ENCODE measurements around the gene EXOC3L1.

Gene EXOC3L1

DNA sequence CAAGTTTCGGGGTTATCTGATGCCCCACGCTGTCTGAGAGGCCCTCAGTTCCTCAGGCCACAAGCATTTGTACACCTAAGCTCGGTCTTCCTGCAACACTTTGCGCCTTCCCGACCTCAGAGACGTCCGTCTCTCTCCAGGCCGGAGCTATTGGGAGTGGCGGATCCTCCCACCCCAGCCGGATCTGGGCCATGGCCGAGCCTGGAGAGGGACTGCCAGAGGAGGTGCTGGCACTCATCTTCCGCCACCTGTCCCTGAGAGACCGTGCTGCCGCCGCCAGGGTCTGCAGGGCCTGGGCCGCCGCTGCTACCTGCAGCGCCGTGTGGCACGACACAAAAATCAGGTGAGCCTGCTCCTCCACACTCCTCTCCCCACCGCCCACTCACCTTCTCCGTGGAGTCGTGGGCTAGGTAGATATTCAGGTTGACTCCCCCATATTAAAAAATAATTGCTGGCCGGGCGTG, 28.3 kb downstream of the EXOC3L1 start:
- no peak for DNase-seq

DNA sequence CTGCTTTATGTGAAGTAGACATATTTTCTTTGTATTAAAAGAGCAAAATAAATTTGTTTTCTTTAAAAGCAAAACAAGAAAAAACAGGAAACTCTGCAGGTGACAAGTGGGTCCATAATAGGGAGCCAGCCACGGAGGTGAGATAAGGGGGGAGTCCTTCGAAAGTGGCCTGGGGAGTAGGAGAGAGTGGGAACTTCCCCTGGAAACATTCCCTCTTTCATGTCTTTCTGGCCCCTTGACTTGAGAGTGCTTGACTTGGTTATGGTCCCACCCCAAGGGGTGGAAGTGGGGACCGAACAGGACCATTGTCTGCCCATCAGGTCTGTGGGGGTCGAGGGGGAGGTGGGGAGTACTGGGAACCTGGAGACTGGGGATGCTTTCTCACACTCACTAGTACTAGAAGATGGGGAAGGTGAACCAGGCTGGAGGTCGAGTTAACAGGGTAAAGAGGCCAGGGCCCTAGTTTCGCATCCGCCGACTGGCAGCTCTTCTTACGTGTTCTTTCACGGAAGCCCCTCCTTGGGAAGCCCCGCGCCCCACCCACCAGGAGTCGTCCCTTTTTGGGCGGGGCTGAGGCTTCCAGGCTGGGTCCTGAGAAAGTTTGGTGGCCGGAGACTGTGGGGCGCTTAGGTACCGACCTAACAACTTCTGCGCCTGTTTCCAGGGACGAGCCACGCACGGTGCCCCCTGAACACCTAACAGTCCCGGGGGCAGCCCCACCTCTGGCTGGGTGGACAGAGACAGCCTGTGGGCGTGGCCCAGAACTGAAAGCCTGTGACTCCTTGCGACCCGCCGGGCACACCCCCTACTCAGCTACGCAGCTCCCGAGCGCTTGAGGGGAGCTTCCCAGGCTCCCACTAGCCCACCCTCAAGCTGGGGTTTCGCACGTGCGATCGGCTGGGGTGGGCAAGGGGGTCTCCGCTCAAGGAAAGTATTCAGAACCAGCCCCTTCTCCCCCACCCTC, 31.0 kb downstream of the EXOC3L1 start:
- DNase-seq = no peak

DNA sequence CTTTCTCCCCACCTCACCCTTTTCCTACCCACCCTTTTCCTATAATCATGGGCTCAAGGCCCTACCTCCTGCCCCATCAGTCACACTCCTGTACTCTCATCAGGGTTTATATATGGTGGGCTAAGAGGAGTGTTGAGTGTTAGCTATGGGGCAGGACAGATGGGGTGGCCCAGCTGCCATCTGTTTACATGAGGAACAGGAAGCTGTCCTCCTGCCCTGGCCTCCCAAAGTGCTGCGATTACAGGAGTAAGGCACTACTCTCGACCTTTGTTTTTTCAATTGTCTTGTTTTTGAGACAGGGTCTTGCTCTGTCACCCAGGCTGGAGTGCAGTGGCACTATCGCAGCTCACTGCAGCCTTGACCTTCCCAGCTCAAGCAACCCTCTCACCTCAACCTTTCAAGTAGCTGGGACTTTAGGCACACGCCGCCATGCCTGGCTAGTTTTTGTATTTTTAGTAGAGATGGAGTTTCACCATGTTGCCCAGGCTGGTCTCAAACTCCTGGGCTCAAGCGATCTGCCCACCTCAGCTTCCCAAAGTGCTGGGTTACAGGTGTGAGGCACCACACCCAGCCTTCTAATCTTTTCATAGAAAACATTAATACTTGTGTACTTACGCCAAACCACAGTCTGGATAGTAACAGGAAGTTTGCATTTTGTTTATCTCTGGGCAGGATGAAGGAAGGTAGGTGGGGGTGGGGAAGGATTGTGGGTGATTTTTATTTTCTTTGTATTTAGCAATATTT, 31.9 kb downstream of the EXOC3L1 start:
- DNase-seq = no peak

DNA sequence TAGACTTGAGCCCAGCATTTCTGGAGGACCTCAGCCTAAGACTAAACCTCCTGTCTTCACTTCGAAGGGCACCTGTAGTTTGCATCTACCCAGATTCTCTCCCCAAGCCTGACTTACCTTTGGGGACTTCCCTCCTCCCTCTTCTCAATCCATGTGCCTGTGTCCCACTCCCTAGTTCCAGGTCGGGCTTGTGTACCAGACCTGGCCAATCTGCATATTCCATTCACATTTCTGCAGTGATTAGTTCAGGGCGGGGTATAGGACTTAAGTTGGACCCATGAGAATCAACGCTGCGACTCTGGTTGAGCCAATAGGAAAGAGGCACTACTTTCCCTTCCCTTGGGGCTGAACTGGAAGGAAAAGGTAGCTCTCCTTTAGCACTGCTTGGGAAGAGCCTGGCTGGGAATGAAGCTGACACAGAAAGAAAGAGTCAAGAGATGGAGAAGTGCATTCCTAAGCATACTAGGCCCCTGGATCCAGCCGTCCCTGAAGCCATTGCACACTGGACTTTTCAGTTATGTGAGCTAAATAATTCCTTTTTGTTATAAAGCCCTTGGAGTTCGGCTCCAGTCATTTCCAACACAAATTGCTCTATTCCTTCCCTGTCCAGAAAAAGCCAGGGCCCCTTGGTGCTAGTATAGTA, 32.7 kb downstream of the EXOC3L1 start:
- no peak for DNase-seq

DNA sequence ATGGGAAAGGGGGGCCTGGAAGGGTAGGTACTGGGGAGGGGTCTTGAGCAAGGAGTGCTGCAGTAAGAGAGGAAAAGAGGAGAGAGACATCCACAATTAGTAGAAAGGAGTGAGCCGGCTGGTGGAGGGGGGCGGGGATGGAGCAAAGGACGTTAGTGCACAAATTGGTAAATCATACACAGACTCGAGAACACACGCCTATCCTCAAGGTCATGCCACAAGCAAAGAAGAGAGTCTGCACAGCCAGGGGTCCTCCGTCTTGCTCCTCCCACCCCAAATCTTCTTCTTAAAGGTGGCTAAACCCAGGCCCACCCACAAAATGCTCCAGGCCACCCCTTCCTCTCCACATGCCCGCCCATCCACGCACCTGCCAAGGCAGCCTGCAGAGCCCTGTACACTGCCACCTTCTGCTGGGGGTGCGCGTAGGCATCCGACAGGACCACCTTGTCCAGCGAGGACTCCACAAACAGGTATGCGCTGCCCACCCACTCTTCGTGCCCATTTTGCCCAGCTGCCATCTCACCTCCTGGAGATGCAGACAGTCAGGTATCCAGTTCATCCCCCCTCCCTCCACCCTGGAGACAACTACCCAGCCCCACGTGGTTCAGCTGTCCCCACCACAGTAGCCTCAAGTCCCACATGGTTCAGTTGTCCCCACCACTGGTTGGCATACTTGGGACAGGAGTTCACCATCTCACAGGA, 33.6 kb downstream of the EXOC3L1 start:
- no peak for DNase-seq

DNA sequence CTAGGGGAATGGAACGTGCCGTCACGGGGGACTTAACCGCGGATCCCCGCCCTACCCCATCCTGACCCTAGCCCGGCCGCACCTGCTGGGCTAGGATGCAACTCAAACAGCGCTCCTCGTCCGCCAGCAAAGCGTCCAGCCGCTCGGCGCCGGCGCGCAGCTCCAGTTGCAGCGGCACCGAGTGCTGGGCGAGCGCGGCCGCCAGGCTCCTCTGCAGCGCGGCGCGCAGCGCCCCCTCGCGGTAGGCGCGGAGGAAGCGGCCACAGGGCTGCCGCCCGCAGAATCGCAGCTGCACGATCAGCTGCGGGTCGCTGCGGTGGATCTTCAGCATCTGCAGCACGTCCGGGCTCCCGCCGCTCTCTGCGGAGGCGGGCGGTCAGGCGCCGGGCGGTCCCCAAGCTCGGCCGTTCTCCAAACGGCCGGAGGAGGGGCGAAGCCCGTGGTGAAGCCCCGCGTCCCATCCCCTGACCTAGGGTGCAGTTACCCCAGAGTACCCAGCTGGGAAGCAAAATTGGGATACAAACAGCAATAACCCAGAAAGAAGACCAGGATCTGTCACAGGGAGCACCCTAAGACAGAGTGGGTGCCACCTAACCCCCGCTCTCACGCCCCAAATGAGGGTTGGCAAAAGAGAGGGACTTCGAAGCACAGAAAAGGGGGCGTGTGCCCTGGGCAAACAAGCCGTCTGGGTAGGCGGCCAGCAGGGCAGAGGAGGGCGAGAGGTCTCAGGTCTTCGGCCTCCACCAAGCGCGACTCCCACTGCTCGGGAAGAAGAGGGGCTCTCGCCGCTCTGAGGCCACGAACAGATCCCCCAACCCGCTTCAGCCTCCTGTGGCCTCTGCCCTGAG, 34.4 kb downstream of the EXOC3L1 start:
- DNase-seq = peak; percentile 30

DNA sequence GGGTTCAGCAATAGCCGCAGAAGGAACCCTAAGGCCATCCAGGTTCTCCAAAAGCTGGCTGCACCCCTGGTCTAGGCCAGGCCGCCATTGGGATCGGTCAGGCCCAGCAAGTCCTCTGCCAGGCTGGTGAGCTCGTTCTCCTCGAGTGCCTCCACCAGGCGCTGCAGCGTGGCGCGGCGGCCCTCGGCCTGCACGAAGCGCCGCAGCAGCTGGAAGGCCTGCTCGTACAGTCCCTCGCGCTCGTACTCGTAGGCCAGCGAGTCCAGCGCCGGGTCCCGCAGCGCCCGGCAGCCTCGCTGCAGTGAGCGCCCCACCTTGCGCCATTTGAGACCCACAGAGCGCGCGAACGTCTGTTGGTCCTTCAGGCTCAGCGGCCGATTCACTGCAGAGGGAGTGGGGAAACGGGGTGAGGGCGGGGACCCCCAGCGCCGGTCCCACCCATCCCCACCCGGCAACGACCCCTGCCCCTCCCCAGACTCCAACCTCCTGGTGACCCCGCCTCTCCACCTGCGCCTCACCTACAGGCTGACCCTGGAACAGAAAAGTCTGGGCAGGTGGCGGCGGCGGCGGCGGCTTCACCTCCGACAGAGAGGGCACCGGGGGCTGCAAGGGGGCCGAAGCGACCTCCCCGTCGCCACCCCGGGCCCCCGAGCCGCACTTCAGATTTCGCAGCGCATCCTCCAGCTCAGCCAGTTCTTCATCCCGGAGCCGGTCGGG, 35.2 kb downstream of the EXOC3L1 start:
- no peak for DNase-seq

DNA sequence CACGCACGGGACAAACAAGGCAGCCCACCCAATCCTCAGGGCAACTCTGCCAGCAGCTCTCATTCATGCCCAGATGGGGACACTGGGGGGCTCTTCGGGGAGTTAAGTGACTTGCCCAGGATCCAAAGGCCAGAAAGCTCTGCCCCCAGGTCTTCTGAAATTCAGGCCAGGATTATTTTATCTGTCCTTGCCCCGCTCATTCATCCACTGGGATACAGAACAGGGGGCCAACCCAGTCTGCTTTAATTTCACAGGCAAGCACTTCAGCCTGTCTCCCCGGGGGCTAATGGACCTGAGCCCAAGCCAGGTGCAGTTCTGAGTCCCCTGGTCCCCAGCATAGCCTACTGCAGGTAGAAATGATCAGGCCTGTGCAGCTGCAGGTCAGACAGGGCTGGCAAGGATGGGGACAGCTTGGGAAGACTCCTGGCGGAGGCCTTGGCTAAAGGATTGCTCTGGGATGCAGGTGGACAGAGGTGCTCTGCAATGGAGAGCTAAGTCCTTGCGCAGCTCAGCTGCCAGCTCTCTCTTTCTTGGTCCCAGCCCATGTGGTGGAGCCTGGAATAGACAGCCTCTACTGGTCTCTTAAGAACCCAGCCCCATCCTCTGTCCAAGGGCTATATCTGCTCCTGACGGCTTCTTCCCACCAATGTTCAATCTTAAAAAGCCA, 38.4 kb downstream of the EXOC3L1 start:
- no peak for DNase-seq

DNA sequence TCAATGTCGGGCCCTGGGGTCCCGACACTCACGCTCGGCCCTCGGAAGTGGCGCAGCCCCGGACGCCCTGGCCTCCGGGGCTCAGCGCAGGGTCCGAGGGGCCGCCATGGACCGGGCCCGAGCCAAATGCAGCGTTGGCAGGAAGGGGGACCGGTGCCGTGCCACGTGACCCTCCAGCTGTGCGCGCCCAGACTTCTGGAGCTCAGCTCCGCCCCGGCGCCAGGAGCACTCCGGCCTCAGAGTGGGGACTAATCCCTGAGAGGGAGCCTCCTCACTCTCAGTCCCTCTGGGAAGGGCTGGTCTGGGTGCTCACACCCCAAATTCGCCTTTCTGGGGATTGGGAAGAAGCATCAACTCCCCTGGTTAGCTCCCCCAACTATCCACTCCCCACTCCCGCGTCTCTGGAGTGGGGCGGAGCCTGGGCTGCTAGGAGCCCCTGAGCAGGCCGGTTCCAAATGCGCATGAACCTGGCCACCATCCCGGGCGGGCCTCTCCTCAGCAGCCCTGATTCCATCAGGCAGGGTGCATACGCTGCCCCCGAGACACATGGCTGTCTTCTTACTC, 39.0 kb downstream of the EXOC3L1 start, which contains the start of gene B3GNT9:
Gene B3GNT9, minus strand, starts transcription at position 166 of the 564 bp plus-strand sequence. CDS start 513 bp downstream, outside the sequence.
- DNase-seq = peak; percentile 28

DNA sequence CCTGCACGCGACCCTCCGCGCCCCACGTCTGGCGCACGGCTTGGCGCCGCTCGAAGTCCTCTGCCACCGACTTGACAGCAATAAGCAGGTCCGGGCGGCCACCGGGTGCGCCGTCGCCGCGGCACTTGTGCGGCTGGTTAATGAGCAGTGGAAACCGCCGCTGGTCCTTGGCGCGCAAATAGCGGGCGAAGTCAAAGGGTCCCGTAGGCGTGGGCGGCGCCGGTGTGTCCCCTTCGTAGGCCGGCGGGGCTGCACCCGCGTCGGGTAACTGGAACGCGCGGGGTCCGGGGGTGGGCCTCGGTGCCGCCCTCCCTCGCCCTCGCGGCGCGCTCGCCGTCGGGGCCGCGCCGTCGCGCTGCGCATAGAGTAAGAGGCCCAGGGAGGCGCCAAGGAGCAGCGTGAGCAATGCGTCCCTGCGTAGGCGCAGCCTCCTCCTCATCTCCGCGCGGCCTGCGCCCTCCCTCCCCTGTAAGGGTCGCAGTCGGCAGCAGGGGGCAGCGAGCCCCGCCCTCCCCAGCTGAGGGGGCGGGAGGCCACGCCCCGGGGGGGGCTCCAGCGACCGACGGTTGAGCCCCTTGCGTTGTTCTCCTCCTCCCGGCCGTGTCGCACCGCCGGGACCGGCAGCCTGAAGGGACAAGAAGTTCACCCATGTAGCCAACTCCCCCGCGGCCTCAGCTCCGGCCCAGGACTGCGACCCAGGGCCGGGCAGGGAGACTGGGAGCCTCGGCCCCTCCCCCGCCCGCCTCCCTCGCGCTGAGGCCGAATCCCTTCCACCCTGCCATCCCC, 39.7 kb downstream of the EXOC3L1 start:
- DNase-seq = peak; percentile 5

DNA sequence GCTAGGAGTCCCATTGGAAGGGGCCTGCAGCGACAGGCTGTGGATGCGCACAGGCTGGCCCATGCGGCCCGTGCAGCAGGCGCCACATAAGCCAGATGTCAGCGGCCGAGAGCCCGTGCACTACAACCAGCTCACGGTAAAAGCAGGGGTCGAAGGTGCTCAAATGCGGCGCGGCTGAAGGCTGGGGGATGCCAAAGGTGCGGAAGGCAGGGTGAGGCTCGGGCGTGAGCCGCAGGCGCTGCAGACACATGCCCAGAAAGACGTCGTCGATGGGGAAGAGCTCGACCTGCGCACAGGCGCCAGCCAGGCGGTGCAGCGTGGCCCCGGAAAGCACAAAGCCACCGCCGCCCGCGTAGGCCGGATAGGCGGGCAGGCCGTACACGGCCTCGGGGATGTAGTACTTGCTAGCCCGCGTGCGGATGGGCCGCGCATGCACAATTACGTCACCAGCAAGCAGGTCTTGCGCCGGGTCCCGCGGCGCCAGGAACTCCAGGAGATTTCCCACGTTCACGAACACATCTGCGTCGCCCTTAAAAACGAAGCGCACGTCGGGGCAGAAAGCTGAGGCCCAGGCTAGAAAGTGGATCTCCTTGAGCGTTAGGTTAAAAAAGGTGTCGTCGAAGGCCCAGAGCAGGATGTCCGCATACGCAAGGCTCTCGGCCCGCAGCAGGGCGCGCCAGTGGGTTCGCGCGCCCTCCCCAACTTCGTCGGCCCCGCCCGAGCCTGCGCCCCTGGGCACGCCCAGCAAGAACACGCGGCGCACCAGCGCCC, 40.5 kb downstream of the EXOC3L1 start:
- no peak for DNase-seq

DNA sequence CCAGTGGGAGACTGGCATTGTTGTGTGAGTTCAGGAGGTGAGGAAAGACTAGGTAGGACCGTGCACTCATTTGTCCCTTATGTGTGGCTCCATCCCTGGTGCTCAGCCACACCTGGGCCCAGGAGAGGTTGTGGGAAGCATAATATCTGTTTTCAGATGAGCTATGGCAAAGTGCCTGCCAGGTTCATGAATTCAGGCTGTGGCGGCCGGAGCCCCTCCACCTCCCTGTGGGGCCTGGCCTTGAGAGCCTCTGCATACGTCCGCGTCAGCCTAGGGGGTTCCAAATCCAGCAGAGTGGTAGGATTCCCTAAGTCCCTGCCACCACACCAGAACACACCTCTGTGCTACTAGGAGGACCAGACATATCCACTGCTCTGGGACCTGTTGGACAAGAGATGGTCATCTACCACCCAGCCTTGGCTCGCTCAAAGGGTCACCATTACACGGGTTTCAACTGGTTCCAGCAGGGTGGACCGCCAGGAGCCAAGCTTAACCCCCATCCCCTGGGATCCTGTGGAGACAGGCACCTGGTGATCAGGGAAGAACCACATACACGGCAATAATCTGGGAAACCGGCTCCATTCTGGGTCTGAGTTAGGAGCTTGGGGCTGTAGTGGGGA, 41.2 kb downstream of the EXOC3L1 start:
- DNase-seq = no peak

DNA sequence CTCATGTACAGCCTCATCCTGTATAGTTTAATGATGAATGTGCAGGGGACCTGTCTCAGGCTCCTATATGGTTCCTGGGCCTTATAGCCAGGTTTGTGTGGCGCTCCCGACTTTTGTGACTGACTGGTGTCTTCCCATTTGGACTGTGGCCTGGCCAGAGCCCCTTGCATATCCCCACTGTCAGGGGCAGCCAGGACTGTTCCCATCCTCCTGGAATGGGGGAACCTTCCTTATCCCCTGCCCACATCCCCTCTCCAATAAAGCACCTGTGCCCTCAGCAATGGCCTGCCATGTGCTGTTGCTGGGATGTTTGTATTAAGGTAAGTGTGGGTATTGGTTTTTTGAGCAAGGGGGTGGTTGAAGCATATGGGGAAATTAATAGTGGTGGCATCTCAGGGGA, 41.7 kb downstream of the EXOC3L1 start:
- DNase-seq = no peak

DNA sequence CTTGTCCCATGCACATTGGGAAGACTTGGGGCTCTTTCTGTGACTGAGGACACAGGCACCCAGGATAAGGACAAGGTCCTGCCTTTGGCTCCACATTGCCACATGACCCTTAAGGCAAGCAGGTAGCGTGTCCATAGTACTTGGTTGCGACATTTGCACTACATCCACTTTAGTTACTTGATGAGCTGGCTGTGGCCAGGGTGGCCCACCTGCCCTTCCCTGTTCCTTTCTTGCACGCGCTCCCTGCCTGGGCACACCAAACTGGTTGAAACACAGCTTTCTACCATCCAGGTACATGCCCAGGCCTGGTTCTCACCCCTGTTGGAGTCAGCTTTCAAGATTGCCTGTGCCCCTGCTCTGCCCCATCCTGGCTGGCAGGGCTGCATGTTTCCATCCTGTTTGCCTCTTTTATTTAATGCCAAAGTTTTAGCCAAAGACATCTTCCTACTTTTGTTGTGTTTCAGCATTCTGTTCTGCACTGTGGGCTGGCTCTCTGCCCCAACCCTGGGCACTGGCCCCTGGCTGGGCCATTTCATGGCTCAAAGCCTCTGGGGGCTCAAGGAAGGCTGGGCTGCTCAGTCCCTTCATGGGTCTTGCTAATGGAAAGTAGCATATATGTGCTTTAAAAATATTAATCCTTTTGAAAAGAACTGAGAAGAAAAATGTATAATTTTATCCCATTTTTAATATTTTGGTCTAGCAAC, 42.3 kb downstream of the EXOC3L1 start:
- no peak for DNase-seq

DNA sequence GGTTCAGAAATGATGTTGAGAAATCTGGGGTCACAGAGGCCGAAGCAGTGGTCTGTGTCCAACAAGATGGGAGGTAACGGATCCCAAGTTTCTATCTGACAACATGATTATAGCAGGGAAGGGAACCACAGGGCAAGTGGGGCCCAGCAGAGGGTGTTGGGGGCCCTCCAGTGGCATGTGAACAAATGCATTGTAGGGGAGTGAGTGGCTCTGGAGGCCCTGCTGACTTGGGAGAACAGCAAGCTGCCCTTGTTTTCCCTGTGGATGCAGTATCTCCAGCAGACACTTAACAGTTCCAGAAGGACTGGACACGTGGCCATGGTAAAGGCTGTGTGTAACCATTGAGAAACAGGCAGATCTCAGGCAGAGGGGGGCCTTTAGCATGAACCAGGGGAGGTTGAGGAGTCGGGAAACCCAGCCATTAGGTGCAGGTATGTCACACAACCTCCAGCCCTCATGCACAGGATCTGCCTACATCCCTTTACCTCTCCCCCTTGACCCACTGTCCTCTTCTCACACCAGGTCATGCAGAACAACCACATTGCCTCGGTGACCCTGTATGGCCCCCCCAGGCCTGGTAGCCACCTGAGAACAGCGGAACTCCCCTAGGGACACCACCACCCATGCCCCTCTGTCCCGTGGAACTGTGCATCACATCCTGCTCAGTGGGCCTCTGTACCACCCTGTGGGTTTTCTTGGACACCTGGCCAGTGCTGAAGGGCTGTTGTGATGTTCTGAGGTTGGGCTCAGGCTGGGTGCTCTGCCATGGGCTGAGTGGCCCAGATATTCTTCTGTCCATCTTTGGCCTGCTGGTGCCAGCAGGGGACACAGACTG, 43.2 kb downstream of the EXOC3L1 start:
- no peak for DNase-seq

DNA sequence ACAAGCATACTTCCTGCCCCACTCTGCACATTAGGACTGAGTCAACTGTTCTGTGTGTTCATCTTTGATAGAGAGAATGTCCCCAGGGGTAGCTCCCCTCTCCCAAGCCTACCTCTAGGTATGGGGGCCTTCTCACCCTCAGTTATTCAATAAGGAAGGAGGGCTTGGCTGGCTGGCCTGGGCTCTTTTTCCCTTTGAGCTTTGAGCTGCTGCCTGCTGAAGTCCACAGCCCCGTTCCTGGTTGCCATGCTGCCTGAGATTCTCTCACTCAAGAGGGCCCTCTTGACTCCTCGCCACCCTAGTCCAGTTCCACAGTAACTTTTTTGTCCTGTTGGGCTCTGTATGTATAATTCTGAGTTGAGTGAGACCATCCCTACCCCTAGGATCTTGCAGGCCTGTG, 44.2 kb downstream of the EXOC3L1 start:
- DNase-seq = no peak

All from NCI-H774 (cell line).